ENCODE measurements around the gene ASB15. TPM values are rescaled to one million over a fixed set of nuclear protein-coding genes. Genes with fewer than 3 reads are reported as not detected.

Gene ASB15
- total RNA-seq, 2 donors from 2014 or later: not detected

DNA sequence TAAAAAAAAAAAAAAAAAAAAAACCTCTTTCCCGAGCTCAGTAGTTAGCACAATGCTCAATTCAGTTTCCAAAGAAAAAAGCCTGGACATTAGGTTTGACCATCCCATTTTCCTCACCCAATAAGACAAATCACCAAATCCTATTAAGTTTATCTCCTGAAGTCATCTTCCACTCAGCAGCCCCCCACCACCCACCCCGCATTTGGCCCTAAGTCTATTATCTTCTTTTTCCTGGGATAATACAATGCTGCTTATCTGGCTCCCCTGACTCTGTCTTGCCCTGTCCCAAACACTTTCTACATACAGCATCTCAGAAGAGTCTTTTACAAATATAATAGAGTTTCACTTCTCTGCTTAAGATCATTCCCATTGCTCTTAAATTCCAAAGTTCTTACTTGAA lies 36.3 kb downstream of the ASB15 start:
- no peak for ATAC-seq (replicated peaks)
- H3K27ac Mint-ChIP-seq: no peak overlapping the region
- no peaks in the 10 kb centered on the region for H3K9me3 Mint-ChIP-seq
- H3K4me3 Mint-ChIP-seq: no peak overlapping the region
- no peaks in the 10 kb centered on the region for H3K36me3 Mint-ChIP-seq (ENCODE audit: low read depth)
- peaks cover 24% of the 10 kb centered on the region for H3K27me3 Mint-ChIP-seq
- H3K4me1 Mint-ChIP-seq: no peaks in the 10 kb centered on the region

DNA sequence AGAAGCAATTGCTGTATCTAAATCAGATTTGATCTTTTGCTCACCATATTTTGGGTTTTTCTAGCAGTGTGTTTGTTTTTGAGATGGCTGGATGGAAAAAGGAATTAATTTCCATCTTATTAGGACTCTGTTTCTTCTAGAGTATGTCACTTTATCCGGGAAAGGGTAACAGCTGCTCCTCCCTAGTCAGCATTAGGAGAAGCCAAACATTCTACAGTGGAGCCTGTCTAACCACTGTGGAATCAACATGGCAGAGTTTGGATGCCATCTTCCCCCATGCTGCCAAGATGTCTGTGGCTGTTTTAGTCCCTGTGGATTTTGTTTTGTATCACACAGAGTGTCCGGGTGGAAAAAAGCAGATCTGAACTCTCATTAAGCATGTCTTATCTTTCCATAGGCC lies 38.0 kb downstream of the ASB15 start:
- Mint-ChIP-seq H3K9me3 (no peaks in the 10 kb centered on the region), H3K27ac (no peak overlapping the region), H3K4me1 (no peaks in the 10 kb centered on the region), H3K4me3 (no peak overlapping the region), H3K36me3 (ENCODE audit: low read depth) (no peaks in the 10 kb centered on the region), H3K27me3 (peaks cover 35% of the 10 kb centered on the region)
- no peak for ATAC-seq (replicated peaks)

DNA sequence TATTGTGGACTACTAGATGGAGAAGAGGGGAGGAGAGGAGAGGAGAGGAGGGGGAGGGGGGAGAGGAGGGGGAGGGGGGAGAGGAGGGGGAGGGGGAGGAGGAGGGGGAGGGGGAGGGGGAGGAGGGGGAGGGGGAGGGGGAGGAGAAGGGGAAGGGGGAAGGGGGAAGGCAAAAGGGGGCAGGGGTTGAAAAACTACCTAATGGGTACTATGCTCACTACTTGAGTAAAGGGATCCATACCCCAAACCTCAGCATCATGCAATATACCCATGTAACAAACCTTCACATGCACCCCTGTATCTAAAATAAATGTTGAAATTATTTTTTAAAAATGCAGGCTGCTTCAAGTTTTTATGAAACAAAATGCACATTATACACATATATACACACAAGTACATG lies 39.0 kb downstream of the ASB15 start:
- Mint-ChIP-seq H3K4me1 (no peaks in the 10 kb centered on the region), H3K9me3 (no peaks in the 10 kb centered on the region), H3K27ac (no peak overlapping the region), H3K36me3 (ENCODE audit: low read depth) (no peaks in the 10 kb centered on the region), H3K27me3 (peaks cover 38% of the 10 kb centered on the region), H3K4me3 (no peak overlapping the region)
- ATAC-seq (replicated peaks): no peak

DNA sequence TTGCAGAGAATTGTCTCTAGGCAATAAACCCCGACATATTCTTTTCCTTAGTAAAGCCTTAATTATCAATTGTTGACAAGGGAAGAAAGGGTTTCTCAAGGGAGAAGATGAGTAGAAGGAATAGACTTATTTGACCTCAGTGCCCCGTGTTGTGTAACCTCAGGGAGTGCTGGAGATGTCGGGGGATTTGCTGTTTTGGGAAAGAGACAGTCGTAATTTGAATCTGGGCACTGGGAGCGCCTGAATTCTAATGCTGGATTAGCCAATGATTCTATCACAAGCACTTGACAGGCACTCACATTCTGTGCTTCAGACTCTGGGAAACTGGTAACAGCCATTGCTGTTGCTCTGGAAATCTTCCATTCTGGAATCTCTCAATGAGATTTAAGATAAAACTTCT lies 40.3 kb downstream of the ASB15 start:
- no peak overlapping the region for H3K4me3 Mint-ChIP-seq
- no peaks in the 10 kb centered on the region for H3K36me3 Mint-ChIP-seq (ENCODE audit: low read depth)
- no peak overlapping the region for H3K27ac Mint-ChIP-seq
- no peaks in the 10 kb centered on the region for H3K9me3 Mint-ChIP-seq
- no peak for ATAC-seq (replicated peaks)
- H3K27me3 Mint-ChIP-seq: peaks cover 40% of the 10 kb centered on the region
- H3K4me1 Mint-ChIP-seq: no peaks in the 10 kb centered on the region

DNA sequence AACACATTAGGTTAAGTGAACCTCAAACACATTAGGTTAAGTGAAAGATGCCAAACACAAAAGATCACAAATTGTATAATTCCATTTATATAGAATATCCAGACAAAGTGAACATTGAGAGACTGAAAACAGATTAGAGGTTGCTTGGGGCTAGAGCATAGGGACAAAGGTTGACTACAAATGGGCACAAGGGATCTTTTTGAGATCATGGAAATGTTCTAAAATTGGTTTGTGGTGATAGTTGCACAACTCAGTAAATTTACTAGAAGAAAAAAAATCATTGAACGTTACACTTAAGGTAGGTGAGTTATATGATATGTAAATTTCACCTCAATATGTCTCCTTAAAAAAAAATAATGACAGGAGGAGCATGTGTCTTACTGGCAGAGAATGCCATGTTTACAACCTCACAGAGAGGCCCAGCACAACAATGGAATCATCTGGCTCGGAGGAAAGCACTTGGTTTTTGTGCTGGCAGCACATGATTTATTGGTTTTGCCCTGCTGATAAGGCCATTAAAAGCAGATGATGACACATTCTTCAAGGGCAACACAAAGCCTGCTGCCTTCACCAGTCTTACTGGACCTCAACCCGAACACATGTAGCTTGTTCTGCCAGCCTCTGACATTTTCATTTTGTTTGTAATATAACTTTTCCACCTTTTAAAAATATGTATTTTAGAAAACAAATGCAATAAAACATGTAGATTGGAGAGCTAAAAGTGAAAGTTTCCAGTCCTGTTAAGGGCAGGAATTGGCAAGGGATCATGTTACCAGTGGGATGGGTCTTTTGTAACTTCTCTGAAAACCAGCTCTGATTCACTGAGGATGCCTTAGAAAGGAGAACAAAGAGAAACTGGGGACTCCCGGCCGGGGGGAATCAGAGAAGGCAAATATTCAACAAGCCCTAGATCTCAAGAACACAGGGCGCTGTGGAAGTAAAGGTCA lies 42.1 kb downstream of the ASB15 start:
- no peak overlapping the region for H3K4me3 Mint-ChIP-seq
- no peak for ATAC-seq (replicated peaks)
- H3K27me3 Mint-ChIP-seq: peaks cover 26% of the 10 kb centered on the region
- no peak overlapping the region for H3K27ac Mint-ChIP-seq
- H3K9me3 Mint-ChIP-seq: no peaks in the 10 kb centered on the region
- no peaks in the 10 kb centered on the region for H3K36me3 Mint-ChIP-seq (ENCODE audit: low read depth)
- no peaks in the 10 kb centered on the region for H3K4me1 Mint-ChIP-seq

DNA sequence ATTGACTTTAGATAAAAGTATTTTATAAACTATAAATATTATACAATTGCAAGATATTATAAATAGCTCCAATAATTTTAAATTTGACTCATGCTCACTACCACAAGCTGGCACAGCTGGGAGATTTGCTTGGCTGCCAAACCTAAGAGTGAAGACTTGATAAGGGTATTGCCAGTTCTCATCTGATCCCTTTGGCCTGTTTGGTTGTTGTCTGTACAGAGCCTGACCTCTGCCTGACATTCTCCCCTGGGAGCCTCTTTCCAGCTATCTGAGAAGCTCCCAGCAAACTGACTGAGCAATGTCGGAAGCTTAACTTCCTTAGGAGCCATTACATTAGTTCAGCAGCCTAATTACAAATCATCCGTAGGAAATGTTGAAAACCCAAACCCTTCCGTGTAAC lies 43.9 kb downstream of the ASB15 start:
- Mint-ChIP-seq H3K27me3 (peaks cover 27% of the 10 kb centered on the region), H3K36me3 (ENCODE audit: low read depth) (no peaks in the 10 kb centered on the region), H3K4me3 (no peak overlapping the region), H3K27ac (no peak overlapping the region), H3K9me3 (no peaks in the 10 kb centered on the region), H3K4me1 (no peaks in the 10 kb centered on the region)
- no peak for ATAC-seq (replicated peaks)

DNA sequence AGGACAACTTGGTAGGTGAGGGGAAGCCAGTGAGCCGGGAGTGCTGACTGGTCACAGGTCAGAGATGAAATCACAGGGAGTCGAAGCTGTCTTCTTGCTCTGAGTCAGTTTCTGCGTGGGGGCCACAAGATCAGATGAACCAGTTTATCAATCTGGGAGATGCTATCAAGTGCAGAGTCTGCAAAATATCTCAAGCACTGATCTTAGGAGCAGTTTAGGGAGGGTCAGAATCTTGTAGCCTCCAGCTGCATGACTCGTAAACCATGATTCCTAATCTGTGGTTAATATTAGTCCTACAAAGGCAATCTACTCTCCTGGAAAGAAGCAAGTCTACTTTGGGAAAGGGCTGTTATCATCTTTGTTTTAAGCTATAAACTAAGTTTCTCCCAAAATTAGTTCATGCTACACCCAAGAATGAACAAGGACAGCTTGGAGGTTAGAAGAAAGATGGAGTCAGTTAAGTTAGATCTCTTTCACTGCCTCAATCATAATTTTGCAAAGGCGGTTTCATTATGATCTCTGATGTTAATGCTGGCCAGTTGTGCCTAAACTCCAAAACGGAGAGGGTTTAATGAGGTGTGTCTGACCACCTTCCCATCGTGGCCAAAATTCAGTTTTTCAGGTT lies 45.6 kb downstream of the ASB15 start:
- Mint-ChIP-seq H3K27me3 (peaks cover 21% of the 10 kb centered on the region), H3K27ac (no peak overlapping the region), H3K4me3 (no peak overlapping the region), H3K36me3 (ENCODE audit: low read depth) (no peaks in the 10 kb centered on the region), H3K9me3 (no peaks in the 10 kb centered on the region), H3K4me1 (no peaks in the 10 kb centered on the region)
- ATAC-seq (replicated peaks): no peak

DNA sequence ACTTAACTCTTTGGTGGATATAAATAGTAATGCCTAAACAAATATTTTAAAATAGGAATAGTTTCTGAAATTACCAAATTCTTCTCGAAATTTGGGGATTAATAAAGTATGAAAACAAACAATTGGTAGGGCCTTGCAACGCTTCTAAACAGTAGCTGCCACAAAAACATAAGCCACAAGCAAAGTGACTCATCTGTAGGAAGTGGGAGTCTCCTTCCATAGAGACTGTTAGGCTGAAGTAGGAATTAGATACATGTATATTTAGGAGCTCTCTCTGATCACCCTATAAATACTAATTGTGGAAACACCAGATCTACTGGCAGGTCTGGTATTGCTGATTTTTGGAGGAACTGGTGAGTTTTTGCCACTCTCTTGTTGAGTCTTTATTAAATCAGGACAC lies 48.3 kb downstream of the ASB15 start:
- Mint-ChIP-seq H3K4me1 (no peaks in the 10 kb centered on the region), H3K4me3 (no peak overlapping the region), H3K36me3 (ENCODE audit: low read depth) (no peaks in the 10 kb centered on the region), H3K9me3 (no peaks in the 10 kb centered on the region), H3K27ac (no peak overlapping the region), H3K27me3 (peaks cover 9% of the 10 kb centered on the region)
- no peak for ATAC-seq (replicated peaks)

DNA sequence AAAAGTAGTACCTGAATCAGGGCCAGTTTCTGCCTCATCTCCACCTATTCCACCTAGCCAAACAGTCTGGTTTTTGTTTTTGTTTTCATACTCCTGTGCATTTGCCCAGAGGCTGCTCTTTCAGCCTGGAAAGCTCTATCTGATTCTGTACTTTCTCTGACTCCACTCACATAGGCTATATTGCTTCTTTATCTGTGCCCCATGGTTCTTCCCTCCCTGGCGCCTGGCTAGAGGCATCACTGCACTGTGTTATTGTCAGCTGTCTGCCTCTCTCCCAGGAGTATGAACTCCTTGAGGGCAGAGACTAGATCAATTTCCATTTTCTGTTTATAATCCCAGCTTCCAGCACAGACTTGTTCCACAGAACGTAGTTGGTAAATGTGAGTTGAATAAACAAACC lies 49.0 kb downstream of the ASB15 start:
- no peaks in the 10 kb centered on the region for H3K36me3 Mint-ChIP-seq (ENCODE audit: low read depth)
- H3K27me3 Mint-ChIP-seq: peaks cover 7% of the 10 kb centered on the region
- ATAC-seq (replicated peaks): no peak
- H3K4me3 Mint-ChIP-seq: no peak overlapping the region
- no peaks in the 10 kb centered on the region for H3K4me1 Mint-ChIP-seq
- no peaks in the 10 kb centered on the region for H3K9me3 Mint-ChIP-seq
- H3K27ac Mint-ChIP-seq: no peak overlapping the region

DNA sequence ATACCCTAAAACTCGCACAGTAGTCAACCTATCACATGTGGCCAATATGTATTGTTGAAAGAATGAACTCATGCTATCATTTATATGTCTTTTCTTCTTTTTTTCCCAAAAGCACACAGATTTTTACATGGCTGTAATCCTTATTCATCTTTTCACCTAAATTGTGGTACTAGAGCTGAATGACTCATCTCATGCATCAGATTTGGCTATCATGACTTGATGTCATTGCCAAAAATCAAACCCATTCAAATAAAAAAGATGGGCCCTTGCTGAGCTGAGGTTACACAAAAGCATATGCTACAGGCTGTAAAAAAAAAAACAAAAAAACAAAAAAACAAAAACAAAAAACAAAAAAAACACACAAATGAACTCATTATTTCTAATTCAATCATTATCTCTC lies 50.8 kb downstream of the ASB15 start:
- Mint-ChIP-seq H3K4me3 (no peak overlapping the region), H3K27ac (no peak overlapping the region), H3K9me3 (no peaks in the 10 kb centered on the region), H3K36me3 (ENCODE audit: low read depth) (no peaks in the 10 kb centered on the region), H3K27me3 (peaks cover 3% of the 10 kb centered on the region), H3K4me1 (no peaks in the 10 kb centered on the region)
- ATAC-seq (replicated peaks): no peak

DNA sequence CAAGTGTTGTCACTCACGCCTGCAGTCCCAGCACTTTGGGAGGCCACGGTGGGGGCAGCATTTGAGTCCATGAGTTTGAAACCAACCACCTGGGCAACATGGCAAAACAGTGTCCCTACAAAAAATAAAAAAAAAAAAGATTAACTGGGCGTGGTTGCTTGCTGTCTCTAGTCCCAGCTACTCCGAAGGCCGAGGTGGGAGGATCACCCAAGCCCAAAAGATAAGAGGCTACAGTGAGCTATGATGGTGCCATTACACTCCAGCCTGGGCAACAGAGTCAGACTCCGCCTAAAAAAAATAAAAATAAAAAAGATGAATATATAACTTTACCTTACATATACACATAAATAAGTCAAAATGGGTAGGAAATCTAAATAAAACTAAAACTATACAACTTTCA lies 51.5 kb downstream of the ASB15 start:
- no peak for ATAC-seq (replicated peaks)
- H3K4me1 Mint-ChIP-seq: no peaks in the 10 kb centered on the region
- no peak overlapping the region for H3K27ac Mint-ChIP-seq
- no peaks in the 10 kb centered on the region for H3K36me3 Mint-ChIP-seq (ENCODE audit: low read depth)
- H3K27me3 Mint-ChIP-seq: peaks cover 3% of the 10 kb centered on the region
- no peaks in the 10 kb centered on the region for H3K9me3 Mint-ChIP-seq
- no peak overlapping the region for H3K4me3 Mint-ChIP-seq

DNA sequence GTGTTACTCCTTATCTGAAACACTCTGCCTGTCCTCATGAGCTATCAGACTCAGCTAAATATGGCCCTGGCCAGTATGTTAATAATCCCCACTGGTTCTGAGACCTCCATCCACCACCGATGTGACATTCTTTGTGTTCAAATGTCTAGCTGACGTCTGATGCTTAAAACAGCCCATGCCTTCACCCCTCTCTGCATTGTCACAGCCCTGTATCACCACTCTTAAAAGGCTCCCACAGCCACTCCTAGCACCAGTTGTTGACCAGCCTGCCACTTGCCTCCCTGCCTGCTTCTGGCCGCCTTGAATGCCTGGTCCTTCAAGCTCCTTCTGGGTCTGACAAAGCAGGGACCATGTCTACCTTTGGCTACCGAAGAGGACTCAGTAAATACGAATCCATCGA lies 54.0 kb downstream of the ASB15 start, which contains the start of gene LMOD2:
Gene LMOD2 (plus strand): TSS at position 253 of the 400 bp plus-strand sequence. CDS start 98 bp downstream, at position 351.
- Mint-ChIP-seq H3K4me1 (no peaks in the 10 kb centered on the region), H3K9me3 (no peaks in the 10 kb centered on the region), H3K36me3 (ENCODE audit: low read depth) (no peaks in the 10 kb centered on the region), H3K27me3 (peaks cover 4% of the 10 kb centered on the region), H3K27ac (no peak within 1 kb of the TSS), H3K4me3 (no peak within 1 kb of the TSS)
- no peak for ATAC-seq (replicated peaks)

DNA sequence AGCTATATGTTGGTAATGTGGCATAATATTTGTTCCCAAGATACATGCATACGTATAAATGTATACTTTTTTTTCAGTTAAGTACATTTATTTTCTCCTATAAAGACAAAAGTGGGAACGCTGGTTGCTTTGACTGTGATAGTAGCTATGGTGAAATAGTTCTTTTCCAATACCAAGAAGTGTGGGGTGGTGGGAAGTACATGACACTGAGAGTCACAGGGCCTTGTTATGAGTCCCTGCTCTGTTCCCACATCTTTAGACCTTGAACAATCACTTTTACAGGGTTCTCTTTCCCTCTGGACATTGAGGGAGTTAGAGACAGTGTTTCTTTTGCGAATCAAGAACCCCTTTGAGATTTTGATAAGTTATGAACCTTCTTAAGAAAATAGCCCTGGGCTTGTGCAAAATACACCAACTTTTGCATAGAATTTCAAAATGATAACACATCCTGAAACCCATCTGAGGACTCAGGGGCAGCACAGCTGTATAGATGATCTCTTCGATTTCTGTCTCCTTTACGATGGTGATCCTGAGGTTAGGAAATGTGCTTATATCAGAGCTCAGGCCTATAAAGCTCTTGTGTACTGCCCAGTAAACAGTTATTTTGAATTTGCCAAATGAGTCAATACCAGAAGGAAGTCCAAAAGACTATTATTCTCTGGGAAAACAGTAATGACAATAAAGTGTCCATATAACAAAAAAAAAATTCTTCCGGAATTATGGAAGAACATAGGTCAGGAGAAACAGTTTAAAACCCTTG lies 55.1 kb downstream of the ASB15 start:
- no peaks in the 10 kb centered on the region for H3K4me1 Mint-ChIP-seq
- no peak overlapping the region for H3K27ac Mint-ChIP-seq
- H3K27me3 Mint-ChIP-seq: peaks cover 5% of the 10 kb centered on the region
- H3K36me3 Mint-ChIP-seq (ENCODE audit: low read depth): no peaks in the 10 kb centered on the region
- no peak overlapping the region for H3K4me3 Mint-ChIP-seq
- no peak for ATAC-seq (replicated peaks)
- H3K9me3 Mint-ChIP-seq: no peaks in the 10 kb centered on the region

DNA sequence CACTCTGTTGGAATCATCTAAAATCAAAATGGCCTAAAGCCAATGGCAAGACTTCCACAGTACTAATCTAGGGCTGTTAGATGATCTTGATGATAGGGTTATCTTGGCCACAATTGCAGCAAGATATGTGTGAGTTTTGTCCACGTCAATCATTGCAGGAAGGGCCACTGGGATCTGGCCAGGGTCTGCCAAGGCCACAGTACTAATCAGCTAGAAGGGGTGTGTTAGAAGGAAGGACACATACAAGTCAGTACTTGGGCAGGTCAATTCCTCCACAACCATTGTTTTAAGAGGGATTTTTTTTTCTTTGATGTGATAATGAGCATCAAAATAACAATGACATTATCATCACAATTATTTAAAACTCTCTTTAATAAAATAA lies 55.7 kb downstream of the ASB15 start:
- Mint-ChIP-seq H3K27me3 (peaks cover 8% of the 10 kb centered on the region), H3K4me3 (no peak overlapping the region), H3K9me3 (no peaks in the 10 kb centered on the region), H3K36me3 (ENCODE audit: low read depth) (no peaks in the 10 kb centered on the region), H3K27ac (no peak overlapping the region), H3K4me1 (no peaks in the 10 kb centered on the region)
- no peak for ATAC-seq (replicated peaks)

DNA sequence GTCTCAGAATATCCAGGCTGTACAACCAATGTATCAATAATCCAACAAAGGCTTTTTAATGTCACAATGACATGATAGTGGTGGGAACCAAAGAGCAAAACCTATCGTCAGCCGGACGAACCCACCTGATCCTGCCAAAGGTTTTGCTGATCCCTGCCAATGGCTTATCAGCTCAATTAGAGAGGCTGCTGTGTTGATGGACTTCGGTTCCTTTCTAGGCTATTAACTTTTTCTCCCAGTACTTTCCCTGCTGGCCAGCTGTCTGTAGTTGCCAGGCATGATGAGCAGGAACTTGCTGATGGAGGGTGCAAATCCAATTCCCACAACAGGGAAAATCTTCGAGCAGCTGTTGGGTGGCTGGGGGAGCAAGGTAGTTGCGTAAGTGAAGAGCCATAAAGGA lies 56.4 kb downstream of the ASB15 start:
- Mint-ChIP-seq H3K9me3 (no peaks in the 10 kb centered on the region), H3K4me3 (no peak overlapping the region), H3K27me3 (peaks cover 15% of the 10 kb centered on the region), H3K36me3 (ENCODE audit: low read depth) (no peaks in the 10 kb centered on the region), H3K4me1 (no peaks in the 10 kb centered on the region), H3K27ac (no peak overlapping the region)
- ATAC-seq (replicated peaks): no peak

All from activated T-helper 17 cell treated with anti-CD3 and anti-CD28 coated beads, Interleukin-2, amount 50 U/mL, for 72 hours (primary cell).